ENCODE results near the gene RALGDS. TPM values are rescaled to one million over a fixed set of nuclear protein-coding genes. Genes with fewer than 3 reads are reported as not detected.

RALGDS gene
- total RNA-seq, 4 donors from 2014 or later: 44.8 to 53.0 (median 49.8) TPM

DNA sequence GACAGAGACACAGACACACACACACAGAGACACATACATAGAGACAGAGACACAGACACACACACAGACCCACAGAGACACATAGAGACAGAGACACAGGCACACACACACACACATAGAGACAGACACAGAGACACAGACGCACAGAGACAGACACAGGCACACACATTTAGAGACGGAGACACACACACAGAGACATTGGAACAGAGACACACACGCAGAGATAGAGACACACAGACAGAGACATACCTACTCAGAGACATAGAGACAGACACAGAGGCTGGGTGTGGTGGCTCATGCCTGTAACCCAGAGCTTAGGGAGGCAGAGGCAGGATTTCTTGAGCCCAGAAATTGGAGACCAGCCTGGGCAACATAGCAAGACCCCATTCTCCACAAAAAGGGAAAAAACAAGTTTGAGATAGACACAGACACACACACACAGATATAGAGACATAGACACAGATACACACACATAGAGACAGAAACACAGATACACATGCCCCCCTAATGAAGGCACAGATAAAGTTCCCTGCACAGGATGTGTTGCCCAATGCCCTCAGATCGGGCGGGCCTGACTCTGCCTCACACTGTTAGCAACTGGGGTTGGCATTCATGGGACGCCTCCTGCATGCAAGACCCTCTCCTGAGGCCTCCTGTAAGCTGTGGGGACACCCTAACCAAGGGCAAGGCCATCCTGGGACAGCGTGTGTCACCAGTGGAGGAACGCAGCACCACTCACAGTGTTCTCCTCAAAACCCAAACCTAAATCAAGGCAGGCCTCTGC is 3.3 kb upstream of the RALGDS start:
- H3K27me3 ChIP-seq: no peaks in the 10 kb centered on the region
- no peaks in the 10 kb centered on the region for H3K9me3 ChIP-seq
- peaks cover 0 to 81% (median 32%) of the 10 kb centered on the region in 3 donors for H3K4me1 ChIP-seq
- no peak overlapping the region for H3K27ac ChIP-seq
- TF ChIP-seq EP300 (IDR thresholded peaks at IDR 0.05) (no peak), POLR2AphosphoS5 (IDR thresholded peaks at IDR 0.05) (no peak), POLR2A (IDR thresholded peaks at IDR 0.05) (no peak)
- TF ChIP-seq, protein P1, sequence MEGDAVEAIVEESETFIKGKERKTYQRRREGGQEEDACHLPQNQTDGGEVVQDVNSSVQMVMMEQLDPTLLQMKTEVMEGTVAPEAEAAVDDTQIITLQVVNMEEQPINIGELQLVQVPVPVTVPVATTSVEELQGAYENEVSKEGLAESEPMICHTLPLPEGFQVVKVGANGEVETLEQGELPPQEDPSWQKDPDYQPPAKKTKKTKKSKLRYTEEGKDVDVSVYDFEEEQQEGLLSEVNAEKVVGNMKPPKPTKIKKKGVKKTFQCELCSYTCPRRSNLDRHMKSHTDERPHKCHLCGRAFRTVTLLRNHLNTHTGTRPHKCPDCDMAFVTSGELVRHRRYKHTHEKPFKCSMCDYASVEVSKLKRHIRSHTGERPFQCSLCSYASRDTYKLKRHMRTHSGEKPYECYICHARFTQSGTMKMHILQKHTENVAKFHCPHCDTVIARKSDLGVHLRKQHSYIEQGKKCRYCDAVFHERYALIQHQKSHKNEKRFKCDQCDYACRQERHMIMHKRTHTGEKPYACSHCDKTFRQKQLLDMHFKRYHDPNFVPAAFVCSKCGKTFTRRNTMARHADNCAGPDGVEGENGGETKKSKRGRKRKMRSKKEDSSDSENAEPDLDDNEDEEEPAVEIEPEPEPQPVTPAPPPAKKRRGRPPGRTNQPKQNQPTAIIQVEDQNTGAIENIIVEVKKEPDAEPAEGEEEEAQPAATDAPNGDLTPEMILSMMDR (IDR thresholded peaks at IDR 0.05): no peak
- no peak for ATAC-seq
- peaks cover 0 to 7% of the 10 kb centered on the region in 2 donors for H3K36me3 ChIP-seq
- WGBS, 2 donors (ENCODE audit: low coverage in 1 of 2): 86 to 92% methylated on average over 1 to 5 of the region's 8 CpGs
- H3K4me3 ChIP-seq: no peak overlapping the region

DNA sequence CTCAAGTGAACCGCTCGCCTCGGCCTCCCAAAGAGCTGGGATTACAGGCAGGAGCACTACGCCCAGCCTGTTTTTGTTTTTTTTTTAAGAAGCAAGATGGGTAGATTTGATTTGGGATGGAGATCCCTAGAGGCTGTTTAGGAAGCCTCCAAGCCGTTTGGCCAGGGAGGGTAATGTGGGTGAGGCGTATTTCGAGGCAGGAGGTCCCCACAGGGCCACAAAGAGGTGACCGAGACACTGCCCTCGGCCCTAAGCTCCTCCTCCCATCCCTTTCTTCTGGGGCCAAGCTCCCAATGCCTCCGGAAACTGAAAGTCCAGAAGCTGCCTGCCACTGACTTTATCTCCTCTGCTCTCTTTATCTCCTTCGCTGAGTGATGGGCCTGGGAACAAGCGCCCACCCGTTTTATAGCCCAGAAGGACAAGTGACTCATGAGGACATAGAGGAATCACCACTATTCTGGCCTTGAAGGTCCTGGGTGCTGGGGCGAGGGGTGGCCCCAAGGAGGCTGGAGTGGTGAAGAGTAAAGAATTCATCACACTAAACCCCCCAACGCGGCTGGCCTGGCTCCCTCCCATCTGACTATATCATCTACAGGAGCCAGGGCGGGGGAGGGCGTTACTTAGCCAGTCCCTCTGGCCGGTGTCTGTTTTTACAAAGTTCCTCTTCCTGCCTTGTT is 2.0 kb upstream of the RALGDS start:
- 26% methylated on average over 6 of the region's 19 CpGs; no CpG with 5 or more reads in 1 of the 2 donors for WGBS, 2 donors (ENCODE audit: low coverage in 1 of 2)
- Histone ChIP-seq H3K4me1 (peaks cover 0 to 81% (median 45%) of the 10 kb centered on the region in 3 donors), H3K27me3 (no peaks in the 10 kb centered on the region), H3K36me3 (no peaks in the 10 kb centered on the region), H3K9me3 (no peaks in the 10 kb centered on the region), H3K4me3 (no peak overlapping the region), H3K27ac (peak overlapping the region in 3 of 4 donors; percentile 91 to 94 (median 91))
- no peak for ATAC-seq
- no peak for TF ChIP-seq EP300 (IDR thresholded peaks at IDR 0.05)
- TF ChIP-seq POLR2AphosphoS5 (IDR thresholded peaks at IDR 0.05): no peak
- TF ChIP-seq POLR2A (IDR thresholded peaks at IDR 0.05): no peak
- TF ChIP-seq, protein P1 (IDR thresholded peaks at IDR 0.05): no peak

DNA sequence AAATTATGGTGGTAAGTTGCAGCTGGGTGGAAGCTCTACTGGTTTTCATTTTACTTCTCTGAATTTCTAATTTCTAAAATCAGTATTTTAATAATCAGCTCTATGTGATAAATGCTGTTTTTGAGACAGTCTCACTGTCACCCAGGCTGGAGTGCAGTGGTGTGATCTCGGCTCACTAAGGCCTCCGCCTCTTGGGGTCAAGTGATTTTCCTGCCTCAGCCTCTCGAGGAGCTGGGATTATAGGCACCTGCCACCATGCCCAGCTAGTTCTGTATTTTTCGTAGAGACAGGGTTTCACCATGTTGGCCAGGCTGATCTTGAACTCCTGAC is 1.5 kb upstream of the RALGDS start:
- H3K4me1 ChIP-seq: peaks cover 0 to 81% (median 48%) of the 10 kb centered on the region in 3 donors
- H3K36me3 ChIP-seq: no peaks in the 10 kb centered on the region
- TF ChIP-seq POLR2AphosphoS5 (IDR thresholded peaks at IDR 0.05): no peak
- TF ChIP-seq EP300 (IDR thresholded peaks at IDR 0.05): no peak
- TF ChIP-seq POLR2A (IDR thresholded peaks at IDR 0.05): no peak
- TF ChIP-seq, protein P1 (IDR thresholded peaks at IDR 0.05): no peak
- no peak for ATAC-seq
- no peaks in the 10 kb centered on the region for H3K27me3 ChIP-seq
- no peaks in the 10 kb centered on the region for H3K9me3 ChIP-seq
- WGBS, 2 donors (ENCODE audit: low coverage in 1 of 2): 67 to 86% methylated on average over 2 to 4 of the region's 4 CpGs
- H3K27ac ChIP-seq: peak overlapping the region in 3 of 4 donors; percentile 91 to 94 (median 91)
- H3K4me3 ChIP-seq: no peak overlapping the region

DNA sequence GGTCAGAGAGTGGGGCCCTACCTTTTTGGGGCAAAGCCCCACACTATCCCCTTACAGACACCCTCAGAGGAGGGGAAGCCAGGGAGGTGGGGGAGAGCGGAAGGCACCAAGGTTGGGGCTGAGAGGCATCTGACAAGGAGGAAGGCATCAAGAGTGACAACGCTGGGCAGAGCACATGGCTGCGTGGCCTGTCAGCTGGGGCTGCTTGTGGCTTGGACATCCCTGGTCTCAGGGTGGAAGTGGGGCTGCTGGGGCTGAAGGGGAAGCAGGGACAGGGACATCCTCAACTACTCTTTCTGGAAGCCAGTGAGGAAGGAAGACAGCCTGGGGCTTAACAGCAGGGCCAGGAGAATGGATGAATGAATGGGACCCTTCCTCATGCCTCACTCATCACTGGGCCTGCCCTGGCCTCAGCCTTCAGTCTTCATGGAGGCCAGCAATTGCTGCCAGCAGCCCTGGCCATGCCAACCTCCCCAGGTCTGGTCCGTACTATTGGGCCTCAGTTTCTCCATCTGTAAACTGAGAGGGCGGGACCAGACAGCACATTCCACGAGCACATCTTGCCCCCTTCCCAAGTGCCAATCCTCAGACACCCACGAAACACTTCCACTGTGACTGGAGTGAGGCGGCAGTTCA is 993 bp upstream of the RALGDS start:
- Histone ChIP-seq H3K27ac (peak overlapping the region; percentile 68 to 94 (median 91)), H3K36me3 (no peaks in the 10 kb centered on the region), H3K4me1 (peaks cover 0 to 81% (median 48%) of the 10 kb centered on the region in 3 donors), H3K4me3 (no peak overlapping the region), H3K27me3 (no peaks in the 10 kb centered on the region), H3K9me3 (no peaks in the 10 kb centered on the region)
- WGBS, 2 donors (ENCODE audit: low coverage in 1 of 2): 85 to 91% methylated on average over 6 to 7 of the region's 8 CpGs
- TF ChIP-seq EP300 (IDR thresholded peaks at IDR 0.05) (no peak), POLR2AphosphoS5 (IDR thresholded peaks at IDR 0.05) (no peak), POLR2A (IDR thresholded peaks at IDR 0.05) (no peak)
- TF ChIP-seq, protein P1 (IDR thresholded peaks at IDR 0.05): no peak
- no peak for ATAC-seq

Data from gastroesophageal sphincter (tissue), 4 donors.